Epithelial cell of proximal tubule (primary cell): Measurements from ENCODE around the gene FCN1. TPM values are rescaled to one million over a fixed set of nuclear protein-coding genes. Genes with fewer than 3 reads are reported as not detected.

ENCODE experiments used
- DNase-seq: peaks from one replicate; pipeline ENCODE4 v3.0.0-alpha.2; 2011; ENCODE audit warnings: low read depth
- H3K4me3 ChIP-seq: 2 replicates; pipeline ENCODE4 v1.5.1; 2011; ENCODE audit warnings: low read depth, mild to moderate bottlenecking, low read length
- CTCF ChIP-seq: conservative IDR thresholded peaks from 2 replicates; pipeline ENCODE4 v1.5.1; 2012; ENCODE audit warnings: low read depth, mild to moderate bottlenecking, low read length
- total RNA-seq: library from RNA; depleted of rRNA; stranded (reverse); fragments of >200 nt; gene quantifications from 2 replicates; pipeline ENCODE4 v1.2.3, GENCODE V29; 2015

FCN1 gene
- total RNA-seq, 1 donor from 2014 or later, result not detected

DNA sequence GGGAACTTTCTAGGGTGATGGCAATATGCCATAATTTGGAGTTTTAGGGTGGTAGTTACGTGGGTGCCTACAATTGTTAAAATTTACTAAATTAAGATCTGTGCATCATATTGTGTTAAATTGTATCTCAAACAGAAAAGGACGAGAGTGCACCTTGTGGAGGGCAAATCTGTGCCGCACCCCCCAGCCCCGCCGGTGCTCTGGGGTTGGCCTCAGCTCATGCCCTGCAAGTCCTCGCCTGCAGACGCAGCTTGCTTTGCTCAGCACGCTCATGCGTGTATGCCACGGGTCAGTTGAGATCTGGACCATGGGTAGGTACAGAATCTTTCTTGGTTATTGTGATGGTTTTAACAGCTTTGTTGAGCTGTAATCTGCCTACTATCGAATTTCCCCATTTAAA lies 33.7 kb upstream of the FCN1 start:
- no peak overlapping the region for H3K4me3 ChIP-seq
- DNase-seq, result no peak
- TF ChIP-seq CTCF, result no peak

DNA sequence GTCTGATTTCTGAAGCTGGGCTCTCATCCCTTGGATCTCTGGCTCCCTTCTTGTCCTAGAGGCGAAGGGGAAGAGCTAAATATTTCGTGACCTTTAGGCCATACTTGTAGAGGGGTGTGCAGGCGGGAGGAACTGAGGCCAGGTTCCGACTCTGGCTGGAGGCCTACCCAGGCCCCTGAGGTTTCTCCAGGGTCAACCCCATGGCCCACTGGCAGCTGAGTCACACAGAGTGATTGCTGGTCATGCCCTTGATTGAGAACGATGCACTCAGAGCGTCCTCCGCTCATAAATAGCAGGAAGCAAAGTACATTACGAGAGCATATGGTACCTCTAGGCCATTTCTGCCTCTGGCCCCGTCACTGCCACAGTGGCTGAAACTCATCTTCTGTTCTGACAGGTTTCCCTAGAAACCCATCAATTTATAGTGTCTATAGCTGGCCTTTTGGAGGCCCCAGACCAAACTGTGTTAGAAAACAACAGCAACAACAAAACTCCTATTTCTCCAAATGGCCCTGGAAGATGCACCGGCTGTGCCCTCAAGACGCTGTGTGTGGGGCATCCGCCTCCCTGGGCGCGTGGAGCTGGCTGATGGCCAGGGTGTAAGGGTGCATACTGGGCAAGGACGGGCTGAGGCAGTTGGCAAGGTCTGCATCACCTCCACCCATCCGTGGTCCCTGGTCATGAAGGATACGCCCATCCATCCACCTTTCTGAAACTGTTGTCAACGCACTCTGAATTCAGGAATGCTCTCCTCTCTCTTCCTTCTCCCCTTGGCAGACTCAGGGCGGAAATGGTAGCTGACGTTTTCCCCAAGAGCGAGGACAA lies 32.9 kb upstream of the FCN1 start:
- H3K4me3 ChIP-seq, result no peak overlapping the region
- no peak for TF ChIP-seq CTCF
- DNase-seq, result no peak

- TF ChIP-seq CTCF, result no peak
- H3K4me3 ChIP-seq, result no peak overlapping the region
Observed at GRCh38 chr9:134949681-134950385, 32.1 kb upstream of the FCN1 start.

GRCh38 chr9:134948149-134948548 lies 30.4 kb upstream of the FCN1 start:
- DNase-seq, result no peak
- TF ChIP-seq CTCF, result no peak
- H3K4me3 ChIP-seq, result no peak overlapping the region

More at GRCh38 chr9:134949681-134950385, 32.1 kb upstream of the FCN1 start:
- DNase-seq, result no peak

DNA sequence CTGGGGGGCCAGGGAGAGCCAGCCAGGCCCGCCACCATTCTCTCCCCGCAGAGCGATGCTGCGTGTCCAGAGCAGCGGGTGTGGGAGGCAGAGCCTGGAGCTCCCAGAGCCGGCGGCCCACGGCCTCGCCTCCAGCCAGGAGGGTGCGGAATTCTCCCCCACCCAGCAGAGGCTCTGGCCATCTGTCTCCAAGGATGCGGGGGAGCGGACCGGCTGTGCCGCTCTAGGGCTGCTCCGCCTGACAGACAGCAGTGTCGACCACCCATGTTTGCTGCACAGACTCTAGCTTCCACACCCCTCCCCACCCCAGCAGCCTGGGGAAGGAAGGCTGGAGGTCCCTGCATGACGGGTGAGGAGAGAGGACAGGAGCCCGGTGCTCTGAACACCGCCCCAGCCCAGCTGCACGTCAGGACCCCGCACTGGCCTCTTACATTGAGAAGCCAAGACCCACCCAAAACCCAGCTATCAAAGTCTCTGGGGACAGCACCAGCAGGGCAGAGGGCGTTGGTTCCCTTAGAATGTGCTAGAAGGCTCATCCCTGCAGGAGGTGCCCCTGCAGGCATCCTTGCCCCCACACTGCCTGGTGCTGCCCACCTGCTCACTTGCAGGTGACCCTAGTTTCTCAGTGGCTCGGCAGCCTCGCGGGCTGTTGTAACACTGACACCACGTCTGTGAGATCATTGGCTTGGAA lies 29.7 kb upstream of the FCN1 start:
- TF ChIP-seq CTCF, result no peak
- H3K4me3 ChIP-seq, result no peak overlapping the region
- no peak for DNase-seq

- TF ChIP-seq CTCF, result no peak
- H3K4me3 ChIP-seq, result no peak overlapping the region
- DNase-seq, result no peak
Observed at GRCh38 chr9:134946663-134947062, 29.0 kb upstream of the FCN1 start.
